ENCODE data around the gene TNRC6B.

DNA sequence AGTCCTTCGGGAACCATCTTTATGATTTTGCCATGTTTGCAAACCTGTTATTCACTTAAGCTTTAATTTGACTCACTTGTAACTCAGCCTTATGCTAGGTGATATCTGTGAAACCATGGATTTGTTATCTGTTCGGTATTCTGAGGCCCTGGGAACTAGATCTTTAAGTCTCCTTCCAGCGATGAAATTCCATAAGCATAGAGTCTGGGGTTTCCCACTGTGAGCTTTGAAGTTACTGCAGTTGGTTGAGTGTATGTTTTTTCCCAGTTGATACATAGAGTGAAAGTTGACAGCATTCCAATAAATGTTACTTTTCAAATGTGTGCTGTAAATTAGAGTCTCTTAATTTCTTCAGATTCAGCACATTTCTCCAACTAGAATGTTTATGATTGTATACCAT, 66.9 kb downstream of the TNRC6B start:
- TF ChIP-seq, protein P1, sequence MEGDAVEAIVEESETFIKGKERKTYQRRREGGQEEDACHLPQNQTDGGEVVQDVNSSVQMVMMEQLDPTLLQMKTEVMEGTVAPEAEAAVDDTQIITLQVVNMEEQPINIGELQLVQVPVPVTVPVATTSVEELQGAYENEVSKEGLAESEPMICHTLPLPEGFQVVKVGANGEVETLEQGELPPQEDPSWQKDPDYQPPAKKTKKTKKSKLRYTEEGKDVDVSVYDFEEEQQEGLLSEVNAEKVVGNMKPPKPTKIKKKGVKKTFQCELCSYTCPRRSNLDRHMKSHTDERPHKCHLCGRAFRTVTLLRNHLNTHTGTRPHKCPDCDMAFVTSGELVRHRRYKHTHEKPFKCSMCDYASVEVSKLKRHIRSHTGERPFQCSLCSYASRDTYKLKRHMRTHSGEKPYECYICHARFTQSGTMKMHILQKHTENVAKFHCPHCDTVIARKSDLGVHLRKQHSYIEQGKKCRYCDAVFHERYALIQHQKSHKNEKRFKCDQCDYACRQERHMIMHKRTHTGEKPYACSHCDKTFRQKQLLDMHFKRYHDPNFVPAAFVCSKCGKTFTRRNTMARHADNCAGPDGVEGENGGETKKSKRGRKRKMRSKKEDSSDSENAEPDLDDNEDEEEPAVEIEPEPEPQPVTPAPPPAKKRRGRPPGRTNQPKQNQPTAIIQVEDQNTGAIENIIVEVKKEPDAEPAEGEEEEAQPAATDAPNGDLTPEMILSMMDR (IDR thresholded peaks at IDR 0.05; ENCODE audit: low read length) = no peak
- TF ChIP-seq EZH2 (IDR thresholded peaks at IDR 0.05; ENCODE audit: borderline replicate concordance, low read length) = no peak

All from OCI-LY1 (cell line).